Ovary (tissue), 9 donors: ENCODE measurements around the gene NAALAD2. TPM values are rescaled to one million over a fixed set of nuclear protein-coding genes. Genes with fewer than 3 reads are reported as not detected.
"Not testable (repeated sequence)": the region's sequence is repeated elsewhere in the genome, so short reads cannot be mapped to it uniquely, and the experiment has no call there.

Experiments used
- DNase-seq, 5 donors: peaks; one replicate each; pipeline ENCODE4 v3.0.0-alpha.2; 2019 to 2020
- H3K27ac ChIP-seq, 2 donors: fragments of 200-600 bp; one replicate each; pipeline versions ENCODE4 v1.5.1 to v1.8.0; 2019 to 2022
- H3K27me3 ChIP-seq: fragments of 200-600 bp; one replicate; pipeline ENCODE4 v1.8.0; 2022
- H3K36me3 ChIP-seq: fragments of 200-600 bp; sonication (generic); one replicate; pipeline ENCODE4 v1.5.1; 2019
- H3K4me1 ChIP-seq: one replicate; pipeline ENCODE4 v1.8.1; 2013; ENCODE audit warnings: mild to moderate bottlenecking, moderate library complexity; ENCODE audit not compliant: insufficient read depth
- H3K4me3 ChIP-seq: fragments of 200-600 bp; sonication (generic); one replicate; pipeline ENCODE4 v1.5.1; 2017
- H3K9me3 ChIP-seq, 2 donors: fragments of 200-600 bp in 1 of 2; sonication (generic) in 1 of 2; one replicate each; pipeline versions ENCODE4 v1.5.1 to v1.8.1; 2013 to 2019; ENCODE audit warnings: mild to moderate bottlenecking in 1 of 2, moderate library complexity in 1 of 2
- CTCF ChIP-seq, 3 donors: fragments of 450-650 bp in 2 of 3; fragments of 200-600 bp in 1 of 3; IDR thresholded peaks; one replicate each; pipeline versions ENCODE4 v1.5.1 to v1.8.0; 2016 to 2022; ENCODE audit warnings: antibody characterized with exemption in 3 of 3, mild to moderate bottlenecking in 1 of 3
- EP300 ChIP-seq: sonication (generic); formaldehyde crosslinking; IDR thresholded peaks from one replicate; pipeline ENCODE4 v1.6.1; 2017; ENCODE audit warnings: antibody characterized with exemption
- POLR2A ChIP-seq: fragments of 450-650 bp; IDR thresholded peaks from one replicate; pipeline ENCODE4 v1.6.1; 2017; ENCODE audit warnings: antibody characterized with exemption, mild to moderate bottlenecking, moderate library complexity
- WGBS, 3 donors: extraction: QIAGEN DNeasy Blood & Tissue Kit in 1 of 3; methylation state at CpG; one replicate each; pipeline versions ENCODE4 v1.1.5 to v1.1.7; 2013 to 2017; 5-methylcytosine and 5-hydroxymethylcytosine counted together
- intact Hi-C, 4 donors: fragments of 100-400 bp; cut with DNase I; formaldehyde crosslinking; loops; one replicate each; pipeline versions ENCODE4 v1.11.0 to v1.15.1; 2022 to 2023
- polyA plus RNA-seq, 2 donors: library from polyadenylated mRNA; stranded (reverse); fragments of 200-250 nt in 1 of 2; fragments of 350-450 nt in 1 of 2; fragmentation: Illumina TruSeq in 1 of 2; extraction: RNeasy Lipid Tissue Mini Kit (QIAGEN cat#74804) in 1 of 2; gene quantifications; one replicate each; pipeline ENCODE4 v1.2.3, GENCODE V29; 2013 to 2014
- total RNA-seq, 7 donors: library from RNA; depleted of rRNA in 2 of 7; stranded (reverse); fragments of >200 nt in 2 of 7; fragmentation: NEBNext Ultra II Directional in 3 of 7; extraction: Animal tissue kit (Norgen Biotek cat#: 25700) in 3 of 7; gene quantifications; one replicate each; pipeline versions ENCODE4 v1.1.0 to v1.2.4, GENCODE V29; 2016 to 2023
- donor health status: DM: no; HTN: no; CAD: no; lungs with moderate emphysema.
- donor health status: DM: no; HTN: no; CAD: no.
- donor health status: Bipolar disorder and iron deficiency.
- donor health status: DM: yes; HTN: yes; CAD: no.
- donor health status: DM: no; HTN: no; CAD: no.
- donor health status: DM: yes; HTN: yes; CAD: no.

The NAALAD2 gene
- total and polyA plus RNA-seq, 9 donors = 3.2 to 17.5 (median 4.6) TPM

GRCh38 chr11:90204832-90205646 lies 70.6 kb downstream of the NAALAD2 start:
- H3K9me3 ChIP-seq = no peaks in the 10 kb centered on the region
- no peak overlapping the region for H3K27ac ChIP-seq
- no peaks in the 10 kb centered on the region for H3K4me1 ChIP-seq
- no peak overlapping the region for H3K4me3 ChIP-seq
- TF ChIP-seq CTCF (IDR thresholded peaks at IDR 0.05) = peak; percentile 49 to 61 (median 52)
- no peak for TF ChIP-seq EP300
- intact Hi-C loops = no loop called here
- H3K27me3 ChIP-seq = no peaks in the 10 kb centered on the region
- H3K36me3 ChIP-seq = no peaks in the 10 kb centered on the region
- WGBS, 3 donors = 10 to 12% (median 10%) methylated on average over 3 of the region's 3 CpGs
- DNase-seq = no peak

DNA sequence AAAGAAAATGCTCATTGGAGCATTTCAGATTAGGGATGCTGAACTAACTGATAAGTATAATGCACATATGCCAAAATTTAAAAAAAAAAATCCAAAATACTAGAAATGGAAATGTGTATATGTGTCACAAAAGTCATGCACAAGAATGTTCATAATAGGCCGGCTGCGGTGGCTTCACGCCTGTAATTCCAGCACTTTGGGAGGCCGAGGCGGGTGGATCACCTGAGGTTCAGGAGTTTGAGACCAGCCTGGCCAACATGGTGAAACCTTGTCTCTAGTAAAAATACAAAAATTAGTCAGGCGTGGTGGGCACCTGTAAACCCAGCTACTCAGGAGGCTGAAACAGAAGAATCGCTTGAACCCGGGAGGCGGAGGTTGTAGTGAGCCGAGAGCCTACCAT lies 73.5 kb downstream of the NAALAD2 start:
- H3K4me1 ChIP-seq, H3K27me3 ChIP-seq, H3K27ac ChIP-seq, H3K9me3 ChIP-seq, DNase-seq, H3K4me3 ChIP-seq, intact Hi-C loops, H3K36me3 ChIP-seq: not testable (repeated sequence)
- WGBS, 3 donors = 93 to 97% (median 93%) methylated on average over 10 of the region's 10 CpGs

- 88 to 91% (median 89%) methylated on average over 2 of the region's 2 CpGs for WGBS, 3 donors
- no peak for TF ChIP-seq EP300
- TF ChIP-seq CTCF (IDR thresholded peaks at IDR 0.05) = no peak
- no peak for TF ChIP-seq POLR2A
- Histone ChIP-seq H3K27ac (no peak overlapping the region), H3K4me3 (no peak overlapping the region), H3K4me1 (no peaks in the 10 kb centered on the region), H3K36me3 (no peaks in the 10 kb centered on the region), H3K9me3 (no peaks in the 10 kb centered on the region), H3K27me3 (no peaks in the 10 kb centered on the region)
- intact Hi-C loops = no loop called here
- DNase-seq = no peak
Observed at GRCh38 chr11:90208857-90209256, 74.4 kb downstream of the NAALAD2 start.

- TF ChIP-seq CTCF (IDR thresholded peaks at IDR 0.05) (no peak), POLR2A (no peak), EP300 (no peak)
- H3K27ac ChIP-seq = no peak overlapping the region
- peaks cover 2% of the 10 kb centered on the region for H3K4me1 ChIP-seq
- no peaks in the 10 kb centered on the region for H3K27me3 ChIP-seq
- no peak overlapping the region for H3K4me3 ChIP-seq
- no peaks in the 10 kb centered on the region for H3K9me3 ChIP-seq
- intact Hi-C loops = no loop called here
- no peaks in the 10 kb centered on the region for H3K36me3 ChIP-seq
- no peak for DNase-seq
- 83 to 90% (median 89%) methylated on average over 3 of the region's 3 CpGs for WGBS, 3 donors
Observed at GRCh38 chr11:90213322-90213721, 78.9 kb downstream of the NAALAD2 start.

GRCh38 chr11:90216611-90217010 lies 82.1 kb downstream of the NAALAD2 start:
- DNase-seq = no peak
- intact Hi-C loops = no loop called here
- no peak overlapping the region for H3K27ac ChIP-seq
- no peaks in the 10 kb centered on the region for H3K27me3 ChIP-seq
- H3K36me3 ChIP-seq = no peaks in the 10 kb centered on the region
- 36 to 59% (median 37%) methylated on average over 5 of the region's 5 CpGs for WGBS, 3 donors
- TF ChIP-seq EP300 (no peak), POLR2A (no peak)
- H3K9me3 ChIP-seq = no peaks in the 10 kb centered on the region
- peaks cover 5% of the 10 kb centered on the region for H3K4me1 ChIP-seq
- no peak overlapping the region for H3K4me3 ChIP-seq
